HepG2 (cell line): ENCODE results near the gene FAM163B. TPM values are rescaled to one million over a fixed set of nuclear protein-coding genes. Genes with fewer than 3 reads are reported as not detected.
A peak's percentile ranks its signal among the peaks of the same experiment; 100 is the strongest.

Experiments used
- ATAC-seq: fragments of 200-7000 bp; cut with Tn5 transposase; 3 replicates; pipeline ENCODE4 v1.9.1; 2020; ENCODE audit warnings: mild to moderate bottlenecking, moderate library complexity
- BruUV-seq: library from RNA; stranded (reverse); fragments of 400-500 nt; replicated peaks from 2 replicates; lab custom pipeline; 2021; lab: Mats Ljungman, UMichigan
- CTCF ChIA-PET: fragments of 300-600 bp; formaldehyde crosslinking; extraction: SDS; loops from one replicate; lab custom pipeline; 2021; ENCODE audit warnings: low total read pairs, inconsistent platforms, low intra/inter-chr PET ratio; lab: Yijun Ruan, JAX
- POLR2A ChIA-PET: fragments of 350-600 bp; sonication (Branson Sonifier 250); formaldehyde crosslinking; loops from one replicate; lab custom pipeline; 2020; ENCODE audit warnings: antibody characterized with exemption, inconsistent platforms; lab: Yijun Ruan, JAX
- DNase-seq: peaks from one replicate; pipeline ENCODE4 v3.0.0-alpha.2; 2015; ENCODE audit warnings: low spot score
- FAIRE-seq: peaks from 3 replicates; lab custom pipeline; 2011; peaks lifted over from hg19 to GRCh38; lab: Jason Lieb, UNC
- H2AFZ ChIP-seq: one replicate; pipeline ENCODE4 v1.6.1; 2011; ENCODE audit warnings: low read length, inconsistent platforms
- H3K27ac ChIP-seq: fragments of 300-600 bp; 3 replicates; pipeline ENCODE4 v1.8.0; 2011; ENCODE audit warnings: mixed run types, mild to moderate bottlenecking, mixed read lengths, low read length, inconsistent platforms; ENCODE audit not compliant: insufficient read depth; ENCODE audit errors: extremely low read length
- H3K27me3 ChIP-seq, 2 experiments: fragments of 200-600 bp in 1 of 2; 2 replicates in 1 of 2; 3 replicates in 1 of 2; pipeline versions ENCODE4 v1.6.0 to v1.8.0; 2011; ENCODE audit warnings: low read length in 2 of 2, mild to moderate bottlenecking in 2 of 2, moderate library complexity in 2 of 2, inconsistent platforms in 1 of 2; ENCODE audit not compliant: insufficient read depth in 2 of 2, control insufficient read depth in 1 of 2
- H3K36me3 ChIP-seq, 2 experiments: fragments of 200-600 bp in 1 of 2; replicated peaks in 1 of 2; 2 replicates in 1 of 2; 3 replicates in 1 of 2; pipeline versions ENCODE4 v1.5.1 to v1.8.0; 2011; ENCODE audit warnings: low read length in 2 of 2, inconsistent platforms in 1 of 2; ENCODE audit not compliant: insufficient read depth in 2 of 2, control insufficient read depth in 1 of 2
- H3K4me1 ChIP-seq: 2 replicates; pipeline ENCODE4 v1.5.1; 2012; ENCODE audit warnings: low read length, inconsistent platforms; ENCODE audit not compliant: insufficient read depth
- H3K4me2 ChIP-seq: 2 replicates; pipeline ENCODE4 v1.6.0; 2011; ENCODE audit warnings: low read depth, low read length, inconsistent platforms
- H3K4me3 ChIP-seq, 3 experiments: fragments of 200-600 bp in 1 of 3; sonication (generic), shearing (Covaris generic) in 1 of 3; replicated peaks in 1 of 3; 2 replicates each; pipeline ENCODE4 v1.5.1; 2011 to 2016; ENCODE audit warnings: low read length in 3 of 3, inconsistent platforms in 2 of 3, low read depth in 2 of 3, mild to moderate bottlenecking in 2 of 3, control low read depth in 1 of 3, mixed read lengths in 1 of 3; ENCODE audit not compliant: insufficient read depth in 1 of 3
- H3K79me2 ChIP-seq: one replicate; pipeline ENCODE4 v1.6.1; 2011; ENCODE audit warnings: low read length, inconsistent platforms; ENCODE audit not compliant: insufficient read depth
- H3K9ac ChIP-seq: 2 replicates; pipeline ENCODE4 v1.6.0; 2011; ENCODE audit warnings: mild to moderate bottlenecking, low read depth, low read length, inconsistent platforms; ENCODE audit not compliant: insufficient read depth
- H3K9me3 ChIP-seq: 2 replicates; pipeline ENCODE4 v1.5.1; 2012; ENCODE audit warnings: mild to moderate bottlenecking, low read length
- H4K20me1 ChIP-seq: 2 replicates; pipeline ENCODE4 v1.6.0; 2011; ENCODE audit warnings: inconsistent platforms, mild to moderate bottlenecking, low read length, moderate library complexity; ENCODE audit not compliant: insufficient read depth
- FOXK2 ChIP-seq: fragments of 450-650 bp; IDR thresholded peaks from 2 replicates; pipeline ENCODE4 v1.6.1; 2016
- POLR2G ChIP-seq: fragments of 200-400 bp; formaldehyde crosslinking; IDR thresholded peaks from 2 replicates; pipeline ENCODE4 v1.6.1; 2018; ENCODE audit warnings: mild to moderate bottlenecking, low read depth, low read length, moderate library complexity
- RELA ChIP-seq: sonication (generic); formaldehyde crosslinking; IDR thresholded peaks from 2 replicates; pipeline ENCODE4 v1.4.0; 2020; ENCODE audit warnings: missing genetic modification reagents
- SIX1 ChIP-seq: sonication (generic); formaldehyde crosslinking; IDR thresholded peaks from 2 replicates; pipeline ENCODE4 v1.4.0; 2020; ENCODE audit warnings: missing genetic modification reagents, borderline replicate concordance
- SMC3 ChIP-seq: IDR thresholded peaks from 2 replicates; pipeline ENCODE4 v1.6.1; 2011; ENCODE audit warnings: low read length, improper control_type of control experiment
- TSC22D2 ChIP-seq: sonication (generic); formaldehyde crosslinking; IDR thresholded peaks from 2 replicates; pipeline ENCODE4 v1.5.1; 2020; ENCODE audit warnings: missing genetic modification reagents, mild to moderate bottlenecking, borderline replicate concordance
- ZFP36L2 ChIP-seq: sonication (generic); formaldehyde crosslinking; IDR thresholded peaks from 2 replicates; pipeline ENCODE4 v1.4.0; 2020; ENCODE audit warnings: missing genetic modification reagents
- ZNF430 ChIP-seq: sonication (generic); formaldehyde crosslinking; IDR thresholded peaks from 2 replicates; pipeline ENCODE4 v1.9.0; 2021; ENCODE audit warnings: mild to moderate bottlenecking, missing genetic modification reagents
- ZNF629 ChIP-seq: sonication (generic); formaldehyde crosslinking; conservative IDR thresholded peaks from 2 replicates; pipeline ENCODE4 v1.5.0; 2020; ENCODE audit warnings: missing genetic modification reagents
- ZNF790 ChIP-seq: sonication (generic); formaldehyde crosslinking; IDR thresholded peaks from 2 replicates; pipeline ENCODE4 v1.8.0; 2022; ENCODE audit warnings: missing genetic modification reagents, mild to moderate bottlenecking, borderline replicate concordance
- WGBS: methylation state at CpG from one replicate; pipeline ENCODE4 v1.1.6; 2017; ENCODE audit warnings: low lambda C conversion rate; 5-methylcytosine and 5-hydroxymethylcytosine counted together
- in situ Hi-C: cut with HindIII; loops from 2 replicates; pipeline ENCODE4 v1.10.0; 2017; ENCODE audit warnings: low pct_unique_long_range_greater_than_20kb; ENCODE audit not compliant: extremely low pct_ligation_motif_present
- intact Hi-C: fragments of 100-400 bp; cut with micrococcal nuclease; formaldehyde crosslinking; loops from one replicate; pipeline ENCODE4 v1.10.0; 2022; ENCODE audit not compliant: unreplicated experiment
- polyA plus RNA-seq, 8 experiments: library from polyadenylated mRNA; depleted of rRNA in 3 of 8; stranded (reverse) in 7 of 8; unstranded in 1 of 8; fragments of >200 nt; fragmentation: Illumina TruSeq in 4 of 8; extraction: Trizol in 4 of 8; gene quantifications; 2 replicates each; pipeline versions ENCODE4 v1.2.1 to v1.2.3, GENCODE V29; 2011 to 2016; ENCODE audit warnings: low read depth in 4 of 8, missing spikeins in 1 of 8, mixed read lengths in 1 of 8; ENCODE audit not compliant: insufficient read depth in 1 of 8
- total RNA-seq, 5 experiments: library from RNA; depleted of rRNA; stranded (reverse); fragments of >200 nt; fragmentation: Illumina TruSeq; extraction: Trizol; gene quantifications; 2 replicates each; pipeline ENCODE4 v1.2.3, GENCODE V29; 2016; ENCODE audit warnings: low read depth in 1 of 5
- TF ChIP-seq, protein P1 (sequence below): sonication (generic); formaldehyde crosslinking; IDR thresholded peaks from 2 replicates; pipeline ENCODE4 v1.8.1; 2022; ENCODE audit warnings: mild to moderate bottlenecking, missing genetic modification reagents
- TF ChIP-seq, protein P2 (sequence below): sonication (generic); formaldehyde crosslinking; IDR thresholded peaks from 2 replicates; pipeline ENCODE4 v1.5.0; 2020; ENCODE audit warnings: missing genetic modification reagents
- TF ChIP-seq, protein P3 (sequence below): sonication (generic); formaldehyde crosslinking; IDR thresholded peaks from 2 replicates; pipeline ENCODE4 v1.4.0; 2020; ENCODE audit warnings: missing genetic modification reagents, borderline replicate concordance
- TF ChIP-seq, protein P4 (sequence below): sonication (generic); formaldehyde crosslinking; IDR thresholded peaks from 2 replicates; pipeline ENCODE4 v1.5.0; 2020; ENCODE audit warnings: mild to moderate bottlenecking, missing genetic modification reagents, moderate library complexity

FAM163B gene
- total and polyA plus RNA-seq, 2 of the 13 experiments (the other 11 are each of a cell fraction or from before 2014, with no cell fraction given) = not detected

DNA sequence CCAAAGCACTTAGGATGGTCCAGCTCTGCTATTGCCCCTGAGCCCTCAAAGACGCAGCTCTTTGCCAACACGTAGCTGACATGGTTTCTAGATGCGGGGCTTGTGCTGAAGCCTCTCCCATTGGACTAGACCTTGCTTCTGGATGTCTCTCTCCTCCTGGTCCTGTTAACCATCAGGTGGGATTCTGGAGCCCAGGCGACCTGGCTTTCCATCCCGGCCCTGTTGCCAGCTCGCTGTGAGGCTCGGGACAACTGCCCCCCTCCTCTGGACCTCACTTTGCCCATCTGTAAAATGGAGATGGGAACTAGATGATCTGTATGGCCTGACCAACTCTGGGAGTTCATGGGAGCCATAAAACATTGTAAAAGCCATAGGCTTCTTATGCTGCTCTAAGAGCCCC is 31.0 kb upstream of the FAM163B start:
- intact Hi-C loops = no loop called here
- CTCF ChIA-PET = no interaction called here
- 7% methylated on average over 3 of the region's 7 CpGs for WGBS
- Histone ChIP-seq H4K20me1 (peaks cover 3% of the 10 kb centered on the region), H3K4me3 (no peak overlapping the region), H3K79me2 (no peaks in the 10 kb centered on the region), H3K9ac (no peak overlapping the region), H3K27me3 (peaks cover 24 to 100% of the 10 kb centered on the region in 2 experiments), H3K36me3 (no peaks in the 10 kb centered on the region), H3K27ac (no peak overlapping the region), H3K4me1 (no peaks in the 10 kb centered on the region), H3K9me3 (no peaks in the 10 kb centered on the region), H3K4me2 (no peak overlapping the region), H2AFZ (no peak overlapping the region)
- BruUV-seq = no TSS peak
- in situ Hi-C loops = no loop called here
- DNase-seq = no peak
- POLR2A ChIA-PET = no interaction called here
- no peak for ATAC-seq
- FAIRE-seq = no peak
- no peak for TF ChIP-seq ZFP36L2 (CRISPR knock-in tag)
- 0 out of 2 replicates have a peak, but pooled peaks have one; percentile 22 for TF ChIP-seq ZNF629

DNA sequence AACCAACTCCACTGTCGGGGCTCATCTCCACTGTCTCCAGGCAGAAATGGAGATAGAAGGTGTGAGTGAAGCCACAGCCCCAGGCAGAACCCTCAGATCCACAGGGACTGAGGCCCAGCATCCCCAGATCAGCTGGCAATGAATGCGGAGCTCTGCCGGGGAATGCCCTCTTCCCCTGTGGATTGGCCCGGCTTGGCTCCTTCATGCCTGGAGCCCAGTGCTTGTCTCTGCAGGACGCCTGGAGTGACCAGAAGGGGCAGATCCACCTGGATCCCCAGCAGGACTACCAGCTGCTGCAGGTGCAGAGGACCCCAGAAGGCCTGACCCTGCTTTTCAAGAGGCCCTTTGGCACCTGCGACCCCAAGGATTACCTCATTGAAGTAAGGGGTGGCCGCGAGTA is 30.4 kb upstream of the FAM163B start:
- intact Hi-C loops = no loop called here
- Histone ChIP-seq H3K4me1 (no peaks in the 10 kb centered on the region), H3K79me2 (no peaks in the 10 kb centered on the region), H4K20me1 (peaks cover 6% of the 10 kb centered on the region; the same call in 1 of the 2 replicates), H3K9me3 (no peaks in the 10 kb centered on the region), H2AFZ (no peak overlapping the region), H3K36me3 (no peaks in the 10 kb centered on the region), H3K4me3 (no peak overlapping the region), H3K27me3 (peaks cover 26 to 100% of the 10 kb centered on the region in 2 experiments), H3K27ac (no peak overlapping the region), H3K4me2 (no peak overlapping the region), H3K9ac (no peak overlapping the region)
- FAIRE-seq = no peak
- in situ Hi-C loops = no loop called here
- ChIA-PET CTCF (no interaction called here), POLR2A (no interaction called here)
- DNase-seq = no peak
- BruUV-seq = no TSS peak
- WGBS = 20% methylated on average over 2 of the region's 8 CpGs
- no peak for ATAC-seq
- TF ChIP-seq, protein P1, sequence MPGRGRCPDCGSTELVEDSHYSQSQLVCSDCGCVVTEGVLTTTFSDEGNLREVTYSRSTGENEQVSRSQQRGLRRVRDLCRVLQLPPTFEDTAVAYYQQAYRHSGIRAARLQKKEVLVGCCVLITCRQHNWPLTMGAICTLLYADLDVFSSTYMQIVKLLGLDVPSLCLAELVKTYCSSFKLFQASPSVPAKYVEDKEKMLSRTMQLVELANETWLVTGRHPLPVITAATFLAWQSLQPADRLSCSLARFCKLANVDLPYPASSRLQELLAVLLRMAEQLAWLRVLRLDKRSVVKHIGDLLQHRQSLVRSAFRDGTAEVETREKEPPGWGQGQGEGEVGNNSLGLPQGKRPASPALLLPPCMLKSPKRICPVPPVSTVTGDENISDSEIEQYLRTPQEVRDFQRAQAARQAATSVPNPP = no peak
- TF ChIP-seq, protein P2, sequence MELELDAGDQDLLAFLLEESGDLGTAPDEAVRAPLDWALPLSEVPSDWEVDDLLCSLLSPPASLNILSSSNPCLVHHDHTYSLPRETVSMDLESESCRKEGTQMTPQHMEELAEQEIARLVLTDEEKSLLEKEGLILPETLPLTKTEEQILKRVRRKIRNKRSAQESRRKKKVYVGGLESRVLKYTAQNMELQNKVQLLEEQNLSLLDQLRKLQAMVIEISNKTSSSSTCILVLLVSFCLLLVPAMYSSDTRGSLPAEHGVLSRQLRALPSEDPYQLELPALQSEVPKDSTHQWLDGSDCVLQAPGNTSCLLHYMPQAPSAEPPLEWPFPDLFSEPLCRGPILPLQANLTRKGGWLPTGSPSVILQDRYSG (CRISPR knock-in tag) = no peak
- no peak for TF ChIP-seq ZNF430 (CRISPR knock-in tag)
- TF ChIP-seq ZNF790 (CRISPR knock-in tag) = no peak
- TF ChIP-seq SMC3 = no peak
- TF ChIP-seq POLR2G = no peak
- TF ChIP-seq RELA = no peak
- no peak for TF ChIP-seq TSC22D2
- TF ChIP-seq, protein P3, sequence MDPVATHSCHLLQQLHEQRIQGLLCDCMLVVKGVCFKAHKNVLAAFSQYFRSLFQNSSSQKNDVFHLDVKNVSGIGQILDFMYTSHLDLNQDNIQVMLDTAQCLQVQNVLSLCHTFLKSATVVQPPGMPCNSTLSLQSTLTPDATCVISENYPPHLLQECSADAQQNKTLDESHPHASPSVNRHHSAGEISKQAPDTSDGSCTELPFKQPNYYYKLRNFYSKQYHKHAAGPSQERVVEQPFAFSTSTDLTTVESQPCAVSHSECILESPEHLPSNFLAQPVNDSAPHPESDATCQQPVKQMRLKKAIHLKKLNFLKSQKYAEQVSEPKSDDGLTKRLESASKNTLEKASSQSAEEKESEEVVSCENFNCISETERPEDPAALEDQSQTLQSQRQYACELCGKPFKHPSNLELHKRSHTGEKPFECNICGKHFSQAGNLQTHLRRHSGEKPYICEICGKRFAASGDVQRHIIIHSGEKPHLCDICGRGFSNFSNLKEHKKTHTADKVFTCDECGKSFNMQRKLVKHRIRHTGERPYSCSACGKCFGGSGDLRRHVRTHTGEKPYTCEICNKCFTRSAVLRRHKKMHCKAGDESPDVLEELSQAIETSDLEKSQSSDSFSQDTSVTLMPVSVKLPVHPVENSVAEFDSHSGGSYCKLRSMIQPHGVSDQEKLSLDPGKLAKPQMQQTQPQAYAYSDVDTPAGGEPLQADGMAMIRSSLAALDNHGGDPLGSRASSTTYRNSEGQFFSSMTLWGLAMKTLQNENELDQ (CRISPR knock-in tag) = no peak
- no peak for TF ChIP-seq FOXK2
- TF ChIP-seq, protein P4, sequence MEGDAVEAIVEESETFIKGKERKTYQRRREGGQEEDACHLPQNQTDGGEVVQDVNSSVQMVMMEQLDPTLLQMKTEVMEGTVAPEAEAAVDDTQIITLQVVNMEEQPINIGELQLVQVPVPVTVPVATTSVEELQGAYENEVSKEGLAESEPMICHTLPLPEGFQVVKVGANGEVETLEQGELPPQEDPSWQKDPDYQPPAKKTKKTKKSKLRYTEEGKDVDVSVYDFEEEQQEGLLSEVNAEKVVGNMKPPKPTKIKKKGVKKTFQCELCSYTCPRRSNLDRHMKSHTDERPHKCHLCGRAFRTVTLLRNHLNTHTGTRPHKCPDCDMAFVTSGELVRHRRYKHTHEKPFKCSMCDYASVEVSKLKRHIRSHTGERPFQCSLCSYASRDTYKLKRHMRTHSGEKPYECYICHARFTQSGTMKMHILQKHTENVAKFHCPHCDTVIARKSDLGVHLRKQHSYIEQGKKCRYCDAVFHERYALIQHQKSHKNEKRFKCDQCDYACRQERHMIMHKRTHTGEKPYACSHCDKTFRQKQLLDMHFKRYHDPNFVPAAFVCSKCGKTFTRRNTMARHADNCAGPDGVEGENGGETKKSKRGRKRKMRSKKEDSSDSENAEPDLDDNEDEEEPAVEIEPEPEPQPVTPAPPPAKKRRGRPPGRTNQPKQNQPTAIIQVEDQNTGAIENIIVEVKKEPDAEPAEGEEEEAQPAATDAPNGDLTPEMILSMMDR = no peak
- no peak for TF ChIP-seq SIX1 (CRISPR knock-in tag)
